ENCODE data around the gene SEC11A.

SEC11A gene

DNA sequence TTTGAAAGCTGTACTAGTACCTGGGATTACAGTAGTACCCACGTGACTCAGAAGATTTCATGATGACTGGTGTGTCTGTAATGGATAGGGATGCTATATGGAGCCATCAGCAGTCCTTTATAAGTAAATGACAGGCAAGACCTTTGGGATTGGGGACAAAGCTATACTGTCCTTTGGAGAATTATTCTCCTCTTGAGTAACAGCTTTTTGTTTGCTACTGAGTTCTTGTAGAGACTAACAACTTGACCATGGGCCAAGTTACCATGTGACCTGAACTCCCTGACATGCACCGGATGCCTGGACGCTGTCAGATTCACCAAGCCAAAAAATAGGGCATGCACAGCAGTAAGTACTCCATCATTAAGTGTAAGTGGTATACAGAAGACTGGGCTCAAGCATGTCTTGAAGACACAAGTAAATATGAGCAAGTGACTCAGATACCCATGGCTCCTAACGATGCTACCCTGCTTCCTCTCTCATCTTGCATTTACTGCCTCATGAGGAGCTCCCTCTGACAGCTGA lies 12.9 kb downstream of the SEC11A start:
- TF ChIP-seq, protein P1, sequence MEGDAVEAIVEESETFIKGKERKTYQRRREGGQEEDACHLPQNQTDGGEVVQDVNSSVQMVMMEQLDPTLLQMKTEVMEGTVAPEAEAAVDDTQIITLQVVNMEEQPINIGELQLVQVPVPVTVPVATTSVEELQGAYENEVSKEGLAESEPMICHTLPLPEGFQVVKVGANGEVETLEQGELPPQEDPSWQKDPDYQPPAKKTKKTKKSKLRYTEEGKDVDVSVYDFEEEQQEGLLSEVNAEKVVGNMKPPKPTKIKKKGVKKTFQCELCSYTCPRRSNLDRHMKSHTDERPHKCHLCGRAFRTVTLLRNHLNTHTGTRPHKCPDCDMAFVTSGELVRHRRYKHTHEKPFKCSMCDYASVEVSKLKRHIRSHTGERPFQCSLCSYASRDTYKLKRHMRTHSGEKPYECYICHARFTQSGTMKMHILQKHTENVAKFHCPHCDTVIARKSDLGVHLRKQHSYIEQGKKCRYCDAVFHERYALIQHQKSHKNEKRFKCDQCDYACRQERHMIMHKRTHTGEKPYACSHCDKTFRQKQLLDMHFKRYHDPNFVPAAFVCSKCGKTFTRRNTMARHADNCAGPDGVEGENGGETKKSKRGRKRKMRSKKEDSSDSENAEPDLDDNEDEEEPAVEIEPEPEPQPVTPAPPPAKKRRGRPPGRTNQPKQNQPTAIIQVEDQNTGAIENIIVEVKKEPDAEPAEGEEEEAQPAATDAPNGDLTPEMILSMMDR (IDR thresholded peaks at IDR 0.05), result no peak

DNA sequence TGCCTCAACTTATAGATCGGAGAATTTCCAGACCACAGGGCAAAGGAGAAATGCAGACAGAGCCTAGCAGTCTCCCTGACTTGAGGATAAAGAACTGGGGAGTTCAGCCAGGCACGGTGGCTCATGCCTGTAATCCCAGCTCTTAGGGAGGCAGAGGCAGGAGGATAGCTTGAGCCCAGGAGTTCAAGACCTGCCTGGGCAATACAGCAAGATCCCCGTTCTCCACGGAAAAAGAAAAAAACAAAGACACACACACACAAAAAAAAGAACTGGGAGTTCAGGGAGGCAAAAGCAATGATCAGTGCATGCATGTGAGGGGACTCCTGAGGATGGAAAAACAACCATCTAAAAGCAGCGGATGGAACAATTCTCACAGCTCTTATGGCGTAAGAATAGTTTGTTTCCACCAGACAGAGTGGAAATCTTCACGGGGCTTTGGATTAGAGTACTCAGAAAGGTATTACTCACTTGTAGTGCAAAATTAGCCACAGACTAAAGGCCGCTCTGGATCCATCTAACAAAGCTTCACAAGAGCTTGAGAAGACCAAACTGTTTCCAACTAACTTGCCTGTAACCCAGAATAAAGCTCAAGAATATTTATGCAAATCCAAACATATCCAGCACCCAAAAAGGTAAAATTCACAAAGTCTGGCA lies 16.3 kb downstream of the SEC11A start:
- TF ChIP-seq, protein P1 (IDR thresholded peaks at IDR 0.05), result no peak

DNA sequence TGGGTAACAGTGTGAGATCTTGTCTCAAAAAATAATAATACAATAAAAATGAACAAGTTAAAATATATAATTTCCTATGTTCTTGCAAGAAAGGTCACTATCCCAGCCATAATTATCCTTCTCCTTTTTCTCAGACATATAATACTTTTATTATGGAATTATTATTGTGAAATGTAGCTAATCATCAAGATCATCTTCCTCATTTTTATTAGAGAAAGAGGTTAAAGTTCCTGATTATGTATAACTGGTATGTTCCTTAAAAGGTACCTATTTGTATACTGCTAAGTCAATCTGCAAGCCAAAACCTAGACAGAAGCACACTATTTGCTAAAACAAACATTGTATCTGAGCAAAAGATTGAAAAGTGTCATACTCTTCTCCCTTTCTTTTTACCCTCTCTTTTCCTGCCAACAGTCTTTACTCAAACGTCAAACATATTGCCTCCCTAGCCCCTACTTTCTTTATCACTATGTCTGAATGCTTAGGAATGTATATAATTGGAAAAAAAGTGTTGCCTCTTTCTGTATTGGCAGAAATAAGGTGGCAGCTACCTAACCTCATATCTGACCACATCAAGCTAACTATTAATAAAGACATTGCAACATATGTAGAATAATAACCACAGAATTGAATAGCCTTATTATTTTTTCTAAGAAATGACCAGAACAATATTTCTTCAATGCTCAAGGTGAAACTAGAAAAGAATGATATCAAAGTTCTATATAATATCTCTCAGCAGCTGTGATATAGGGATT lies 18.5 kb downstream of the SEC11A start:
- TF ChIP-seq, protein P1 (IDR thresholded peaks at IDR 0.05), result no peak

DNA sequence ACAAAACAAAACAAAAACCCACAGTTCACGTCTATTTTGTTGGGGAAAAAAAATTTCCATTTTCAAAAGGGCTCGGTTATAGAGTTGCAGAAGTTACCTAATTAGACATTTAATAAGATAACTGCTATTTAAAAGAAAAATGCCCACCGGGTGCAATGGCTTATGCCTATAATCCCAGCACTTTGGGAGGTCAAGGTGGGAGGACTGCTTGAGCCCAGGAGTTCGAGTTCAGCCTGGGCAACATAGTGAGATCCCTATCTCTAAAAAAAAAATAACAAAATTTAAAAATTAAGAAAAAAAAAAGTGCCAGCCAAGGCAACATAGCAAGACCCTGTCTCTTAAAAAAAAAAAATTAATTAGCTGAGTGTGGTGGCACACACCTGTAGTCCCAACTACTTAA lies 19.2 kb downstream of the SEC11A start:
- TF ChIP-seq, protein P1 (IDR thresholded peaks at IDR 0.05), result no peak

DNA sequence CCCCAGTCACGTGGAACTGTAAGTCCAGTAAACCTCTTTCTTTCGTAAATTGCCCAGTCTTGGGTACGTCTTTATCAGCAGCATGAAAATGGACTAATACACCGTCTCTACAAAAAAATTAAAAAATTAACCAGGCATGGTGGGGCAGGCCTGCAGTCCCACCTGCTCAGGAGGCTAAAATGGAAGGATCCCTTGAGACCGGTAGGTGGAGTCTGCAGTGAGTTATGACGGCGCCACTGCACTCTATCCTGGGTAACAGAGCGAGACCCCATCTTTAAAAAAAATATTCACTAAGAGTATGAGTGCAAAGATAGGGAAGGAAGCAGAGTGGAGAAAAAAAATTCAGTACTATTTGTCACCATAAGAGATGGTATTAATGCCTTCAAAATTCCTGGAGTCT lies 25.6 kb downstream of the SEC11A start:
- TF ChIP-seq, protein P1 (IDR thresholded peaks at IDR 0.05), result no peak

DNA sequence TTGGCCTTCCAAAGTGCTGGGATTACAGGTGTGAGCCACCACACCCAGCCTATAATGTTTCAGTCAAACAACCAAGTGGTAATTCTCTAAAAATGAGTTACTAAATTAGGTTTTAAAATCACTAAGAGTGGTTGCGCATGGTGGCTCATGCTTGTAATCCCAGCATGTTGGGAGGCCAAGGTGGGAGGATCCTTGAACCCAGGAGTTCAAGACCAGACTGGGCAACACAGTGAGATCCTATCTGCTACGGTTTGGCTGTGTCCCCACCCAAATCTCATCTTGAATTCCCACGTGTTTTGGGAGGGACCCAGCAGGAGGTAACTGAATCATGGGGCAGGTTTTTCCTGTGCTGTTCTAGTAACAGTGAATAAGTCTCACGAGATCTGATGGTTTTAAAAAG lies 26.1 kb downstream of the SEC11A start:
- TF ChIP-seq, protein P1 (IDR thresholded peaks at IDR 0.05), result no peak

DNA sequence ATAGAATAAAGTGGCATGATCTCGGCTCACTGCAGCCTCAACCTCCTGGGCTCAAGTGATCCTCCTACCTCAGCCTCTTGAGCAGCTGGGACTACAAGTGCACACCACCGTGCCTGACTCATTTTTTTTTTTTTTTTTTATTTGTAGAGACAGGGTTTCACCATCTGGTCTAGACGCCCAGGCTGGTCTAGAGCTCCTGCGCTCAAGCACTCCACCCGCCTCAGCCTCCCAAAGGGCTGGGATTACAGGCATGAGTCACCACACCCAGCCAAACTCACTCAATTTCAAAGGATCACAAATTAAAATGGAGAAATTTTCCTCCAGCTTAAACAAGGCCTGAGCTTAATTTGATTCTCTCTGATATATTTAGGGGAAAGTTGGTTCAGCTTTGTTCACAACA lies 30.6 kb downstream of the SEC11A start:
- TF ChIP-seq, protein P1 (IDR thresholded peaks at IDR 0.05), result no peak

Data from LNCAP (cell line).